NCI-H2227 (cell line): ENCODE measurements around the gene ST3GAL2.
"Not testable (repeated sequence)": the region's sequence is repeated elsewhere in the genome, so short reads cannot be mapped to it uniquely, and the experiment has no call there.

Experiments
- DNase-seq: peaks from one replicate; lab custom pipeline; 2025; ENCODE audit not compliant: unreplicated experiment; lab: John Stamatoyannopoulos, UW

Gene ST3GAL2

DNA sequence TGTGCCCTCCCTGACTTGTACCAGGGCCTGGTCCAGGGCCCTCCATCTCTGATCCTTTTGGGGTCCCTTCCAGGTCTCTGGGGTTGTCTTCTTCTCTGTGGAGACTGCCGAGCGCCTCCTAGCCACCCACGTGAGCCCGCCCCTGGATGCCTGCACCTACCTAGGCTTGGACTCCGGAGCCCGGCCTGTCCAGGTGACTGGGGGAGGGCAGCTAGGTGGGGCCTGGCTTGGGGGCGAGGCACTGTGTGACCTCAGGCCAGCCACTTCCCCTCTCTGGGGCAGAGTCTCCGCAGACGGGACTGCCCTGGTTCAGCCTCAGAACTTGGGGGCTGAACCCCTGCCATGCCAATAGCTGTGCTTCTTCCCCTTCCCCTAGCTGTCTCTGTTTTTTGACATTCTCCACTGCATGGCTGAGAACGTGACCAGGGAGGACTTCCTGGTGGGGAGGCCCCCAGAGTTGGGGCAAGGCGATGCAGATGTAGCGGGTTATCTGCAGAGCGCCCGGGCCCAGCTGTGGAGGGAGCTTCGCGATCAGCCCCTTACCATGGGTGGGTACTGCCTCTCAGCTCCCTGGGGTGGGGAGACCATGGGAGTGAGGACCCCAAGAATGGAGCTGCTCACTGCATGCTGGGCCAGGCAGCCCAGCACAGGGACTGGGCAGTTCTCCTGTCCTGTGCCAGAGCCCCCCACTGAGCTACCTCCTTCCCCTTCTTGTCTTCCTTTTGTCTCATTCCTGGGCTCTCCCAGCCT, 30.1 kb upstream of the ST3GAL2 start:
- no peak for DNase-seq

DNA sequence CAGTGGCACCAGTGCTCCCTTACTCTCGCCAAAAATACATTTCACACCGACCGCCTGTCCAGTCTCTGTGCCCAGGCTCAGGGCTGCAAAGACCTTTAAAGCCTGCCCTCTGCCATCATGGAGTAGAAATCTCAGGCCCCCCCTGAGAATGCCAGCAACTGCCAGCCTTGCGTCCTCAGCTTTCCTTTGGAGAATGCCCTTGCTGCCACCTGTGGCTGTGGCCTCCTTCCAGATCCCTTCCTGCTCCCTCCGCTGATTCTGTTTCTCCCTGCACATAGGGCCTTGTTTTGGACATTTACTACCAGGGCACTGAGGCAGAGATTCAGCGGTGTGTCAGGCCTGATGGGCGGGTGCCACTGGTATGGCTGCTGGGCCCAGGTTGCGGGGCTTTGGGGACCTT, 28.7 kb upstream of the ST3GAL2 start:
- no peak for DNase-seq

DNA sequence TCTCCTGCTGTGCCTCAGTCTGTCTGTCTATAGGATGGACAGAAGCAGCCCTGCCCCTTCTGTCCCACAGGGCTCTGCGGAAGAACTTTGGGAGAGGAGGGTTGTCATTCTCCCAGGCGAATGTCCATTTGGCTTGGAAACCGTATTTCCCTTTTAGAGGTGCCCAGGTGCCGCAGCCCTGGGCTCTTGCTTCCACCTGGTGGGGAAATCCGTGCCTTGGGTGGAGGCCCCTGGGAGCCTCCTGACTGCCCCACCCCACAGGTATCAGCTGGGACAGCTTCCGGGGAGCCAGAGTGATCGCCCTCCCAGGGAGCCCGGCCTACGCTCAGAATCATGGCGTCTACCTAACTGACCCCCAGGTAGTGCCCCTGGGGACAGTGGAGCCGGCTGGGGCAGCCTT, 28.2 kb upstream of the ST3GAL2 start:
- DNase-seq, result no peak

DNA sequence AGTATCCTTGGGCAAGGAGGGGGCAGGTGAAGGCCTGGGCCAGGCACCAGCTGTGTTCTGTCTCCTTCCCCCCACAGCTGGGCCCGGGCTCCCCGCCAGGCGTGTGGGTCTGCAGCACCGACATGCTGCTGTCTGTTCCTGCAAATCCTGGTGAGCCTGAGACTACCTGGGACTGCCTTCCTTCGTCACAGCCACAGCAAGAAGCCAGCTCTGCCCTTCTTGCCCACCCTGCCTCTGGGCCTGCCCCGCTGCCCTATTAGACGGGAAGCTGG, 27.8 kb upstream of the ST3GAL2 start:
- DNase-seq, result no peak

DNA sequence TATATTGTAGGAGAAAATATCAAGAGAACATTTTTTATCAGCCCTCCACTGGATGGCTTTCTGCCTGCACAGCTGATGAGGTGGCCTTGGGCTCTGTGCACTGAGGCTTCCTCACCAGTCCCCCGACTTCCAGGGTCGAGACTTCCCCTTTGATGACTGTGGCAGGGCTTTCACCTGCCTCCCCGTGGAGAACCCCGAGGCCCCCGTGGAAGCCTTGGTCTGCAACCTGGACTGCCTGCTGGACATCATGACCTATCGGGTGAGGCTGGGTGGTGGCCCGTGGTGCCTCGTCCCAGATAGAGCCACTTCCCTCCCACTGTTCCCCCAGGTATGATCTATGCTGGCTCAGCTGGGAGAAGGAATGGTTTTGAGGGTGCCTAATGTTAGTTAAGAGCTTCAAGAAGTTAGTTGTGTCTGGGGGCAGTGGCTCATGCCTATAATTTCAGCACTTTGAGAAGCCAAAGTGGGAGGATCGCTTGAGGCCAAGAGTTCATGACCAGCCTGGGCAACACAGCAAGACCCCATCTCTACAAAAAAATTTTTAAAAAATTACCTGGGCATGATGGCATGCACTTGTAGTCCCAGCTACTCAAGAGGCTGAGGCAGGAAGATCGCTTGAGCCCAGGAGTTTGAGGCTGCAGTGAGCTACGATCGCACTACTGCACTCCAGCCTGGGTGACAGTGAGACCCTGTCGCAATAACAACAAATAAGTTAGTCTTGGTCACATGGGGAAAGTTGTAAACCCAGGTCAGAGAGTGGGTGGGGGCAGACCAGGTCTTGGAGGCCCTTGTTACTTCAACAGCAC, 27.3 kb upstream of the ST3GAL2 start:
- no peak for DNase-seq

DNA sequence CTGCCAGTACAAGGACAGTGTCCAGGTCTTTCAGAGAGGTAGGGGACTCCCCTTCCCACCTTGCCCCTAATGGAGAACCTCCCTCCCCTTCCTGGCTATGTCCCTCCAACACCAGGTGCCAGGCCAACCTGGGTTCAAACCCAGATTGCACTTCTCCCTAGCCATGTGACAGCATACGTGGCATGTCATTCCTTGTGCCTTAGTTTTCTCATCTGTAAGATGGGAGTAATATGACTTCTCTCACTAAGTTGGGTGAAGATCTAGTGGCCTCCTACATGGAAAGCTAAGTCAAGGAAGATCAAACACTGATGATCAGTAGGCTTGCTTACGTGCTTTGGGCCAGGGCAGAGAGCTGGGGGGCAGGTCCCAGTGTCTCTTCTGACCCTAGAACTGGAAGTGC, 24.3 kb upstream of the ST3GAL2 start:
- DNase-seq, result no peak

DNA sequence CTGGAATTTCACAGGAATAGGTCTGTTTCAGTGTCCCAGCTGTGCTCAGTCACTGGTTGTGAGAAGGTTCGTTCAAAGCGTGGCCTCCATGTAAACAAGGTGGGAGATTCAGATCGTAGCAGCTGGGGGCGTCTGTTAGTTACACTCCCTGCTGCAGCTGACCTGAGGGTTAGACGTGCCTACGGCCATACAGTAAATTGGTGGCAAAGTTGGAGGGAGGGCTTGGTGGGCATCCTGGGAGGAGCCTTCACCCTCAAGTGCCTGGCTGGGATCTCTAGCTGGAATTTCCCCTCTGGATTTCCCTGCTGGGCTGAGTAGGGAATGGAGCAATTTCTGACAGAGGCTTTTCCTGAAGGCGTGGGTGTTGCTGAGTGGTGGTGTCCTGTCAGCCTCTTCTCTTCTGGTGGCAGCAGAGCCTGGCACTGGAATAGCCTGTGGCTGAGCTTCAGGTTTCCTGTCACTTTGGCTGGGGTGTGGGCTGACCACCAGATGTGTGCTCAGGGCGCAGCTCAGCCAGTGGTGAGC, 21.9 kb upstream of the ST3GAL2 start:
- DNase-seq, result no peak

DNA sequence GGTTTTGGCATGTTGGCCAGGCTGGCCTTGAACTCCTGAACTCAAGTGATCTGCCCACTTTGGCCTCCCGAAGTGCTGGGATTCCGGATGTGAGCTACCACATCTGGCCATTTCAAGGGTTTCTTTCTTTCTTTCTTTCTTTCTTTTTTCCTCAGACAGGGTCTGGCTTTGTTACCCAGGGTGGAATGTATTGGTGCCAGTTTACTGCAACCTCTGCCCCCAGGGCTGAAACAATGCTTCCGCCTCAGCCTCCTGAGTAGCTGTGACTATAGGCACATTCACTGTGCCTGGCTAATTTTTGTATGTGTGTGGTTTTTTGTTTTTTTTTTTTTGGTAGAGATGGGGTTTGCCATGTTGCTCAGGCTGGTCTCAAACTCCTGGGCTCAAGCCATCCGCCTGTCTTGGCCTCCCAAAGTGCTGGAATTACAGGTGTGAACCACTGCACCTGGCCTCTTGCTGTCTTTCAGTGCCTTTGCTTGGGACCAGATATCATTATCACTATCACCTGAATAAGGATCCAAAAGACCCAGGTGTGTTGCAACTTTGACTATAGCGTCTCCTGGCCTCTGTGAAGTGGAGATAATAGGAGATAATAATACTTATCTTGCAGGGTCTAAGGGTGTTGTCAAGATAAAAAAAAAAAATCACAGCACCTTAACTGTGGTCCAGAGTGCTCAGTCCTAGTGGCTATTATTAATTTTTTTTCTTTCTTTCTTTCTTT, 18.7 kb upstream of the ST3GAL2 start:
- DNase-seq, result no peak

DNA sequence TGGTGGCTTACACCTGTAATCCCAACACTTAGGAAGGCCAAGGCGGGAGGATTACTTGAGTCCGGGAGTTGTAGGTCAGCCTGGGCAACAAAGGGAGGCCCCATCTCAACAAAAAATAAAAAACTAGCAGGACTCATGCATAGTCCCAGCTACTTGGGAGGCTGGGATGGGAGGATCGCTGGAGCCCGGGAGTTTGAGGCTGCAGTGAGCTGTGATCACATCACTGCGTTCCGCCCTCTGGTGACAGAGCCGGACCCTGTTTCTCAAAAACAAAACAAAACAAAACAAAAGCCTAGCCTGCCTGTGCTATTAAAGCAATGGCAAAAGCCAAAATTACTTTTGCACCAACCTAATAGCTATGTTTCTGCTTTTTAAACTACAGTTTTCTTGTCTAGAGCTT, 17.0 kb upstream of the ST3GAL2 start:
- no peak for DNase-seq

DNA sequence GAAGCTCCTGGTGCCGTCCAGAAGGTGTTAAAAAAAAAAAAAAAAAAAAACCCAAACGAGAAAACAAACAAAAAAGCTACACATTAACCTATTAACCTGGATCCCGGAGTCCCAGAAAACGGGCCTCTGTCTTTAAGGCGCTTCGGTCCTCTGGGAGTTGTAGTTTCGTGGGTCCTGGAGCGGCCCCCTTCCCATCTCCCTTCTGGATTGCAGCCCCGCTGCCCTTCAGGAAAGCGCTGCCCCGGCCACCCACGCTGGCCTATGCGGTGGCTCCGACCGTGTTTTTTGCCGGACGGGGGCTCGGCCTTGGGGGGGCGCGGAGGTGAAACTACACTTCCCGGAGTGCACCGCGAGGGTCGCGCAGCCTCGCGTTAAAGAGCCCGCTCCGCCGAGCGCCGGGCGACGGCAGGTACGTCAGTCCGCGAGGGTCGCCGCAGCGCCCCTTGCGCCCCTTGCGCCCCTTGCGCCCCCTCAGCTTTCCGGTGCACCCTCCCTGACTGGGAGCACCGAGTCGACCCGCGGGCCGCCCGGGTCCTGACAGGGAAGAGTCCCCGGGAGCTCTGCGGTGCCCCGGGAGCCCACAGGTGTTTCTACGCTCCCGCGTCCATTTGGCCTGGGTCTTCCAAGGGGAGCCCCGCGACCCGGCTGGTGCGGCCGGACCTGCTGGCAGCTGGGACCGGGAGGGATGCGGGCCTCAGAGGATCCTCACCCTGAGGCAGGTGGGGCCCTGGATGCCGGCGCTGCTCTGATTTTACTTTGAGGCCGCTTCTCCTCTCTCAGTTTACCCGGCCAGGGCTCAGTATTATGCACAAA, 15.5 kb upstream of the ST3GAL2 start, which contains the start of gene FCSK:
FCSK (plus strand) TSS at position 374 of the 813 bp plus-strand sequence. CDS start 8,596 bp downstream, outside the sequence.
- peak; percentile 78 for DNase-seq

DNA sequence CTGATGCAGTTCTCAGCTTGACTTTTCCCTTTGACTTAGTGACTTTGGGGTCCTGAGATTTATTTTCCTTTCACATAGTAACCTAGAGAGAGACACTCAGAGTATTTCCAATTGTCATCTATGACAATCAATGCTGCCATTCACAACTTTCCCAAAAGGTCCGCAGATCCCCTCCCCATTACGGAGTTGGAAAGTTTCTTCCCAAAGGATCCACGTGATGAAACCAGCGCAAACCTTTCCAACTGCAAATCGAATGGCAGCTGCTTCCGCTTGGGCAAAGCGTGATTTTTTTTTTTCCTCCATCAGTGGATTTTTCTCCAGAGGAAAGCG, 15.0 kb upstream of the ST3GAL2 start:
- no peak for DNase-seq

DNA sequence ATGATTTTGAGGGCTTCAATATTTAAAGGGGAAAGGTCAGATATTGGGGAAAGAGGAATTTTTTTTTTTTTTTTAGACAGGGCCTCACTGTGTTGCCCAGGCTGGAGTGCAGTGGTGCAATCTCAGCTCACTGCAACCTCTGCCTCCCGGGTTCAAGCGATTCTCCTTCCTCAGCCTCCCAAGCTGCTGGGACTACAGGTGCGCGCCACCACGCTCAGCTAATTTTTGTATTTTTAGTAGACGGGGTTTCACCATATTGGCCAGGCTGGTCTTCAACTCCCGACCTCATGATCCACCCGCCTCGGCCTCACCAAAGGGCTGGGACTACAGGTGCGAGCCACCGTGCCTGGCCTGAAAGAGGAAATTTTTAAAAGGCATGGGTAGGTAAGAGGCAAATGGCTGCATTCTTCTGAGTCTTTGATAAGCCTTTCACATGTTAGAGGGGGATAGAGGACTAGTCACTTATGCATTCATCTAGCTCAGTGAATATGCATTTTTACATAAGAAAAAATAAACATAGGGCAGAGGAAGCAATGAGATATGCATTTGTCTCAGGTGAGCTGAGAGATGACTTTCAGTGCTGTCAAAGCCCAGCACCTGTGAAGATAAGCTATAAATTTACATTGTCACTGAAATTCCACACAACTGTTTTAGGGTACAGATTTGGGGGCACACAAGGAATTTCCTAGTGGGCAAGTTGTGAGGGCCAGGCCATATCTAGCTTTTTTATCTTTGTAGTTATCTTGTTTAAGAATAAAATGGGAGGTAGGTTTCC, 14.4 kb upstream of the ST3GAL2 start:
- no peak for DNase-seq

DNA sequence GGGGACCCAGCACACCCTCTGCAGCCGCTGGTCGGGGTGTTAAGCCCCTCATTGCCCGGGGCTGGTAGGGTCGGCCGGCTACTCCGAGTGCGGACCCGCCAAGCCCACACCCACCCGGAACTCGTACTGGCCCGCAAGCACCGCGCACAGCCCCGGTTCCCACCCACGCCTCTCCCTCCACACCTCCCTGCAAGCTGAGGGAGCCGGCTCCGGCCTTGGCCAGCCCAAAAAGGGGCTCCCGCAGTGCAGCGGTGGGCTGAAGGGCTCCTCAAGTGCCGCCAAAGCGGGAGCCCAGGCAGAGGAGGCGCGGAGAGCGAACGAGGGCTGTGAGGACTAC, 12.1 kb upstream of the ST3GAL2 start:
- not testable (repeated sequence) for DNase-seq

DNA sequence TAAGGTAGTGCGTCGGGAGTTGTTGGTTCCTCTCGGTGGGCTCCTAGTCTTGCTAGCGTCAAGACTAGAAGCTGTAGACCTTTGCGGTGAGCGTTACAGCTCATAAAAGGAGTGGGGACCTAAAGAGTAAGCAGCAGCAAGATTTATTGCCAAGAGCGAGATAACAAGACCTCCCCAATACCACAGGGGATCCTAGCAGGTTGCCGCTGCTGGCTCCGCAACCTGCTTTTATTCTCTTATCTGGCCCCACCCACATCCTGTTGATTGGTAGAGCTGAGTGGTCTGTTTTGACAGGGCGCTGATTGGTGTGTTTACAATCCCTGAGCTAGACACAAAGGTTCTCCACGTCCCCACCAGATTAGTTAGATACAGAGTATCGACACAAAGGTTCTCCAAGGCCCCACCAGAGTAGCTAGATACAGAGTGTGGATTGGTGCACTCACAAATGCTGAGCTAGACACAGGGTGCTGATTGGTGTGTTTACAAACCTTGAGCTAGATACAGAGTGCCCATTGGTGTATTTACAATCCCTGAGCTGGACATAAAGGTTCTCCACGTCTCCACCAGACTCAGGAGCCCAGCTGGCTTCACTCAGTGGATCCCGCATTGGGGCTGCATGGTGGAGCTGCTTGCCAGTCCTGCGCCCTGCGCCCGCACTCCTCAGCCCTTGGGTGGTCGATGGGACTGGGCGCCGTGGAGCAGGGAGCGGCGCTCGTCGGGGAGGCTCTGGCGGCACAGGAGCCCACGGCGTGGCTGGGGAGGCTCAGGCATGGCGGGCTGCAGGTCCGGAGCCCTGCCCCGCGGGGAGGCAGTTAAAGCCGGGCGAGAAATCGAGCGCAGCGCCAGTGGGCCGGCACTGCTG, 11.5 kb upstream of the ST3GAL2 start:
- peak; percentile 5 for DNase-seq

DNA sequence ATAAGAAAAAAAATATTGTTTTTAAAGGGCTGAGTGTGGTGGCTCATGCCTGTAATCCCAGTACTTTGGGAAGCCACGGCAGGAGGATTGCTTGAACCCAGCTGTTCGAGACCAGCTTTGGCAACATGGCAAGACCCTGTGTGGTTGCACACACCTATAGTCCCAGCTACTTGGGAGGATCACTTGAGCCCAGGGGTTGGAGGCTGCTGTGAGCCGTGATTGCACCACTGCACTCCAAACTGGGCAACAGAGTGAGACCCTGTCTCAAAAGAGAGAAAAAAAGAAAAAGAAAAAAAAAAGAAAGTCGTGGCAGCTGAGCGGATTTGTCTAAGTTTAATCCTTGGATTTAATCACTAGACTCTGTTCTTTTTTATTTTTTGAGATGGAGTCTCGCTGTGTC, 9.2 kb upstream of the ST3GAL2 start:
- no peak for DNase-seq

DNA sequence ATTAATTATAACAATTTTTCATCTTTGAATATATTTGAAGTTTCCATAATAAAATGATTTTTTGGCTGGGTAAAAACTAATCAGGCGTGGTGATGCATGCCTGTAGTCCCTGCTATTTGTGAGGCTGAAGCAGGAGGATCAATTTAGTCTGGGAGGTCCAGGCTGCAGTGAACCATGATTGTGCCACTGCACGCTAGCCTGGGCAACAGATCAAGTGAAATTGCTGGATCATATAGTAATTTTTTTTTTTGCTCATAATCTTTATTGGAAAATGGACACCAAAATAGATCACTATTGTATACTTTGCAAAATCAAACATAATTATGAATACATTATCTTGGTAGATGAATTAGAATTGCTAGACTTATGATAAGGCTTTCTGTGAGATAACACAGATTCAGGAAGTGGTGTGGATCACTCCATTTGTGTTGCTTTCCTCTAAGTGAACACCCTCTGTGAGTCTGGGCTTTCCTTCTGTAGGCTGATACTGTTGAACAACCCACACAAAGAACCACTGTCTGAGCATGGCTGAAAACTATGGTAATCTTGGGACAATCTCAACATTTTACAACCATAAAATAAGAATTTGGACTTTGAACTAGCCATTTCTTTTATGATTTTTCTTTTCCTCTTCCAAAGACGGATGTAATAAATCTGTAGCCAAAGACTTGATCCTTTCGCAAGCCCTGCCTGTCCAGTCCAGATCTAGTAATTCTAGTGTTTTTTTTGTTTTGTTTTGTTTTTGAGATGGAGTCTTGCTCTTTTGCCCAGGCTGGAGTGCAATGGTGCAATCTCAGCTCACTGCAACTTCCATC, 5.6 kb upstream of the ST3GAL2 start:
- DNase-seq, result no peak

DNA sequence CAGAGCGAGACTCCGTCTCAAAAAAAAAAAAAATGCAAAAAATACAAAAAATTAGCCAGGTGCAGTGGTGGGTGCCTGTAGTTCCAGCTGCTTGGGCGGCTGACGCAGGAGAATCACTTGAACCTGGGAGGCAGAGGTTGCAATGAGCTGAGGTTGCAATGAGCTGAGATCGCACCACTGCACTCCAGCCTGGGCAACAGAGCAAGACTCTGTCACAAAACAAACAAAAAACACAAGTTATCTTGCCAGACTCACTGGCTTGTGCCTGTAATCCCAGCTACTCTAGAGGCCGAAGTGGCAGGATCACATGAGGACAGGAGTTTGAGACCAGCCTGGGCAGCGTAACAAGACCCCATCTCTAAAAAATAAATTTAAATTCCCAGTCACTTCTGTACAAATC, 3.4 kb upstream of the ST3GAL2 start:
- DNase-seq, result no peak

DNA sequence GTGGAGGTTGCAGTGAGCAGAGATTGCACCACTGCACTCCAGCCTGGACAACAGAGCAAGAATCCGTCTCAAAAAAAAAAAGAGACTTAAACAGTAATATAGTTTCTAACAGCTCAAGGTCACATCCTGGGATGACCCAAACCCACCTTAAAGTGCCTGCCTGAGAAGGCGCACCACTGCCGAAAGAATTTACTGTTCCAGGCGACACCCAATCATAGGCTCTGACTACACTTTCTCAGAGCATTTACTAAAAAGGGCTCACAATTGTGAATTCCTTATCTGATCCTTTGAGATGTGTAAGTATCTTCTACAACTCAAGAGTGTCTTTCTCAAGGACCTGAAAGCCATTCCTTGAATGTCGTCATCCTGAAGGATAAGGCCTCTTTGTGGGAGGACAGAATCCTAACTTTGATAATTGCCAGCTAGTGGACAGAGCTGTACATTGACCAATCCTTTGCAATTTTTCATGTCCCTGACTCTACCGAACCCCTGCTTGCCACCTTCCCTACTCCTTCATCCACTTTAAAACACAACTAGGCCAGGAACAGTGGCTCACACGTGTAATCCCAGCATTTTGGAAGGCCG, 2.6 kb upstream of the ST3GAL2 start:
- no peak for DNase-seq
